Esophagus squamous epithelium (tissue), 5 donors: Measurements from ENCODE around the gene TRIM63. TPM values are rescaled to one million over a fixed set of nuclear protein-coding genes. Genes with fewer than 3 reads are reported as not detected.

Experiments
- DNase-seq: peaks from one replicate; lab custom pipeline; 2025; lab: John Stamatoyannopoulos, UW
- H3K27ac ChIP-seq, 4 donors: fragments of 200-600 bp; sonication (generic); one replicate each; pipeline ENCODE4 v1.5.1; 2016 to 2019; ENCODE audit warnings: mild to moderate bottlenecking in 1 of 4
- H3K27me3 ChIP-seq, 4 donors: fragments of 200-600 bp; sonication (generic); 1 replicate in 3 of 4; 2 replicates in 1 of 4; pipeline versions ENCODE4 v1.5.1 to v1.6.0; 2017 to 2021; ENCODE audit warnings: antibody characterized with exemption in 1 of 4
- H3K36me3 ChIP-seq, 3 donors: fragments of 200-600 bp; sonication (generic); one replicate each; pipeline ENCODE4 v1.5.1; 2016 to 2019
- H3K4me1 ChIP-seq, 3 donors: fragments of 200-600 bp; sonication (generic); one replicate each; pipeline ENCODE4 v1.5.1; 2017 to 2019
- H3K4me3 ChIP-seq, 4 donors: fragments of 200-600 bp; sonication (generic); 1 replicate in 3 of 4; 2 replicates in 1 of 4; pipeline ENCODE4 v1.5.1; 2016 to 2019; ENCODE audit warnings: mild to moderate bottlenecking in 2 of 4, moderate library complexity in 1 of 4
- H3K9me3 ChIP-seq, 3 donors: fragments of 200-600 bp; sonication (generic); one replicate each; pipeline ENCODE4 v1.5.1; 2016 to 2019
- POLR2A ChIP-seq, 4 donors: fragments of 450-650 bp; IDR thresholded peaks; one replicate each; pipeline ENCODE4 v1.6.1; 2017; ENCODE audit warnings: antibody characterized with exemption in 4 of 4, mild to moderate bottlenecking in 4 of 4, moderate library complexity in 3 of 4
- WGBS, 2 donors: methylation state at CpG; one replicate each; pipeline ENCODE4 v1.1.5; 2018; 5-methylcytosine and 5-hydroxymethylcytosine counted together
- intact Hi-C: fragments of 100-400 bp; cut with DNase I; formaldehyde crosslinking; loops from one replicate; pipeline ENCODE4 v1.15.0; 2022
- total RNA-seq, 4 donors: library from RNA; depleted of rRNA; stranded (reverse); fragments of >200 nt; gene quantifications; one replicate each; pipeline ENCODE4 v1.1.0, GENCODE V29; 2016
- TF ChIP-seq, protein P1 (sequence below), 6 experiments: fragments of 450-650 bp in 4 of 6; fragments of 200-600 bp in 2 of 6; sonication (generic) in 2 of 6; IDR thresholded peaks; one replicate each; pipeline ENCODE4 v1.5.1; 2016 to 2019; ENCODE audit warnings: antibody characterized with exemption in 6 of 6, mild to moderate bottlenecking in 4 of 6, moderate library complexity in 4 of 6
- donor health status: DM: yes; HTN: yes; CAD: no.

Gene TRIM63
- total RNA-seq, 4 donors from 2014 or later = 0.23 to 1.7 TPM; not detected in 2

DNA sequence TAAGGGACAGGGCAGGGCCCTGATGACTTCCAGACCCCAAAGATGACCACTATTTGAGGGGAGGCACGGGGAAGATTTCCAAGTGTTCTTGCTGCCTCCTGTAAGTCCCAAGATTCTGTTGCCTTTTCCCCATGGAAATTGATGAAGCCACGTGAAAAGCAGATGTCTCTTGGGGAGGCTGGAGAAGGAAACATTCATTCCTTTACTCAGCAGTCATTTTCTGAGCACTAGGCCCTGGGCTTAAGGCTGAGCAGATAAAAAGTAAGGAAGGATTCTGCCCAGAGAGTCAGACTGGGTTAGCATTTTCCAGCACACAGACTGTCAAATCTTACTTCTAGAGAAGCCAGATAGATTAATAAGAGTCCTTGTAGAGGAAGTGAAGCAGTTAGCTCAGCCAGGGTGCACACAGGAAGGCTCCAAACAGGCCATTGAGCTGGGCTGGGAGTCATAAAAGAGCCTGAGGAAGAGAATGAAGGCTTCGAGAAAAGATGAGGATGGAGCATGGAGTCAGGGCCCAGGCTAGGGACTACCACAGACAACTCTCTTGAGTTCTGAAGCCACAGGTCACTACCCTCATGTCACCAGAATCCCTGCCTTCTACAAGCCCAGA lies 35.7 kb downstream of the TRIM63 start:
- H3K36me3 ChIP-seq = no peaks in the 10 kb centered on the region
- intact Hi-C loops = loop anchor here (5.0 kb wide), 1 partner anchor 126 kb away; the partner anchor contains the start of gene FAM110D
- no peaks in the 10 kb centered on the region for H3K9me3 ChIP-seq
- 72 to 79% methylated on average over 2 to 3 of the region's 3 CpGs for WGBS, 2 donors
- no peak for TF ChIP-seq POLR2A (IDR thresholded peaks at IDR 0.05)
- TF ChIP-seq, protein P1, sequence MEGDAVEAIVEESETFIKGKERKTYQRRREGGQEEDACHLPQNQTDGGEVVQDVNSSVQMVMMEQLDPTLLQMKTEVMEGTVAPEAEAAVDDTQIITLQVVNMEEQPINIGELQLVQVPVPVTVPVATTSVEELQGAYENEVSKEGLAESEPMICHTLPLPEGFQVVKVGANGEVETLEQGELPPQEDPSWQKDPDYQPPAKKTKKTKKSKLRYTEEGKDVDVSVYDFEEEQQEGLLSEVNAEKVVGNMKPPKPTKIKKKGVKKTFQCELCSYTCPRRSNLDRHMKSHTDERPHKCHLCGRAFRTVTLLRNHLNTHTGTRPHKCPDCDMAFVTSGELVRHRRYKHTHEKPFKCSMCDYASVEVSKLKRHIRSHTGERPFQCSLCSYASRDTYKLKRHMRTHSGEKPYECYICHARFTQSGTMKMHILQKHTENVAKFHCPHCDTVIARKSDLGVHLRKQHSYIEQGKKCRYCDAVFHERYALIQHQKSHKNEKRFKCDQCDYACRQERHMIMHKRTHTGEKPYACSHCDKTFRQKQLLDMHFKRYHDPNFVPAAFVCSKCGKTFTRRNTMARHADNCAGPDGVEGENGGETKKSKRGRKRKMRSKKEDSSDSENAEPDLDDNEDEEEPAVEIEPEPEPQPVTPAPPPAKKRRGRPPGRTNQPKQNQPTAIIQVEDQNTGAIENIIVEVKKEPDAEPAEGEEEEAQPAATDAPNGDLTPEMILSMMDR (IDR thresholded peaks at IDR 0.05) = no peak
- H3K27ac ChIP-seq = no peak overlapping the region
- H3K4me3 ChIP-seq = no peak overlapping the region
- no peak for DNase-seq
- peaks cover 0 to 44% (median 0%) of the 10 kb centered on the region in 4 donors for H3K27me3 ChIP-seq
- peaks cover 10 to 23% (median 12%) of the 10 kb centered on the region in 3 donors for H3K4me1 ChIP-seq

- WGBS, 2 donors = 72% methylated on average over 3 of the region's 4 CpGs; no CpG with 5 or more reads in 1 of the 2 donors
- H3K27ac ChIP-seq = no peak overlapping the region
- DNase-seq = no peak
- peaks cover 8 to 18% (median 8%) of the 10 kb centered on the region in 3 donors for H3K4me1 ChIP-seq
- intact Hi-C loops = loop anchor here (5.0 kb wide), 1 partner anchor 126 kb away; the partner anchor contains the start of gene FAM110D
- no peak overlapping the region for H3K4me3 ChIP-seq
- no peaks in the 10 kb centered on the region for H3K36me3 ChIP-seq
- no peaks in the 10 kb centered on the region for H3K9me3 ChIP-seq
- no peak for TF ChIP-seq POLR2A (IDR thresholded peaks at IDR 0.05)
- TF ChIP-seq, protein P1 (IDR thresholded peaks at IDR 0.05) = no peak
- peaks cover 0 to 39% (median 0%) of the 10 kb centered on the region in 4 donors for H3K27me3 ChIP-seq
Observed at GRCh38 chr1:26031196-26031595, 36.2 kb downstream of the TRIM63 start.

DNA sequence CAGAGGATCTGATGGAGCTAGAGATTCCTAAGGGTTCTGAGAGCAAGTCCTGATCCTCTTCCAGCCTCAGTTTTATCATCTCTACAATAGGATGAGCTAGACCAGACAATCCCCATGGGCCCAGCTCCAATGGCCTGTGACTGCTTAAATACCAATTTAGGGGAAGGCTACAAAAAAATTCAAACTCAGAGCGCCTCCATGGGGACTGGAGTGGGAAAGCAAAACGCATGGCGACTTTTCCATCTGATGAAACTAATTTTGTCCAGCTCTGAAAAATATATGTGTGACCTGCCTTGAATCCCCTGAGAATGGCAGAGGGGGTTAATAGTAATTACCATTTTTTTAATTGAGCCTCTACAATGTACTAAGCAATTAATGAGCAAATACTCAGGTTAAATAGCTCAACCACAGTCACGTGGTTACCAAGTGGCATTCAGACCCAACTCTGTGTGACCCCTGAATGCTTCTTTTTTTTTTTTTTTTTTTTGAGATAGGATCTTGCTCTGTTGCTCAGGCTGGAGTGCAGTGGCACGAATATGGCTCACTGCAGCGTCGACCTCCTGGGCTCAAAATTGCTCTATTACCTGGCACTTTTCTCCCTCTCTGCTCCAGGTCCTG lies 37.5 kb downstream of the TRIM63 start:
- H3K36me3 ChIP-seq = no peaks in the 10 kb centered on the region
- intact Hi-C loops = loop anchor here (5.0 kb wide), 1 partner anchor 127 kb away; the partner anchor contains the start of gene FAM110D
- DNase-seq = no peak
- H3K4me1 ChIP-seq = peaks cover 3 to 6% (median 4%) of the 10 kb centered on the region in 3 donors
- no peaks in the 10 kb centered on the region for H3K9me3 ChIP-seq
- H3K27me3 ChIP-seq = peaks cover 0 to 36% (median 0%) of the 10 kb centered on the region in 4 donors
- no peak for TF ChIP-seq POLR2A (IDR thresholded peaks at IDR 0.05)
- TF ChIP-seq, protein P1 (IDR thresholded peaks at IDR 0.05) = no peak
- no peak overlapping the region for H3K4me3 ChIP-seq
- WGBS, 2 donors = 76 to 83% methylated on average over 6 to 7 of the region's 7 CpGs
- H3K27ac ChIP-seq = no peak overlapping the region

DNA sequence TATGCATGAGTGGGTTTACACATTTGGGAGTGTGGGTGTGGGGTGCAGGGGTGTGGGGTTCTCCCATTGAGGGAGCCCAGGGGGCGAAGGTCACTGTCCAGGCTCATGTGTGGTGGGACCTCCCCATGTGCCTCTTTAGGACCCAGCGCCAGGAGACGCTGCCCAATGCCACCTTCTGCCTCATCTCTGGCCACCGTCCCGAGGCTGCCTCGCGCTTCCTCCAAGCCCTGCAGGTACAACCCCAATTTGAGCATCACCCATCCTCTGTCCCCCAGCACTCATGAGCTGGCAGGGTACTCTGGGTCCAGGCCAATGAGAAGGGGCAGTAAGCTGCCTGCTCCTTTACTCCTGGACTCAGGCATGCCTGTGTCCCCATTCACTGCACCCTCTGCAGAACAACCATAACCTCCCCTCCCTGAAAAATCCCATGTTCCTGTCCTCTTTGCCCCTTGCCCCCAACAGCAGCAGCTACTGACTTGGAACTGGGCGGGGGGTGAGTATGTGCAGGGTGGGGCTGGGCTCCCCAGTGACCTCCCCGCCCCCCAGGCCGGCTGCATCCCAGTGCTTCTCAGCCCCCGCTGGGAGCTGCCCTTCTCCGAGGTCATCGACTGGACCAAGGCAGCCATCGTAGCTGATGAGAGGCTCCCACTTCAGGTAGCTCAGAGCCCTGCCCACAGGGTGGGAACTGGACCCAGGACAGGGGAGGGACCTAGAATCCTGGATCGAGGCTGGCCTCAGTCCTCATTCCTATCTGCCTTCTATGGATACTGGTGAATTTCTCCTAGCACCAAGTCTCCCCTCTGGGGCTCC lies 38.2 kb downstream of the TRIM63 start:
- H3K4me1 ChIP-seq = no peaks in the 10 kb centered on the region
- H3K27ac ChIP-seq = no peak overlapping the region
- TF ChIP-seq, protein P1 (IDR thresholded peaks at IDR 0.05) = no peak
- TF ChIP-seq POLR2A (IDR thresholded peaks at IDR 0.05) = no peak
- H3K9me3 ChIP-seq = no peaks in the 10 kb centered on the region
- peaks cover 0 to 29% (median 0%) of the 10 kb centered on the region in 4 donors for H3K27me3 ChIP-seq
- H3K4me3 ChIP-seq = no peak overlapping the region
- intact Hi-C loops = no loop called here
- DNase-seq = no peak
- no peaks in the 10 kb centered on the region for H3K36me3 ChIP-seq
- WGBS, 2 donors = 33 to 76% methylated on average over 1 to 7 of the region's 15 CpGs
